K562 (cell line): ENCODE measurements around the gene SPTBN4. TPM values are rescaled to one million over a fixed set of nuclear protein-coding genes. Genes with fewer than 3 reads are reported as not detected.
A peak's percentile ranks its signal among the peaks of the same experiment; 100 is the strongest.

Source experiments
- ATF1 ChIP-seq, 2 experiments: fragments of 450-650 bp in 1 of 2; IDR thresholded peaks; 2 replicates each; pipeline ENCODE4 v1.6.1; 2016; ENCODE audit warnings: missing compliant biosample characterization in 1 of 2, missing genetic modification characterization in 1 of 2
- FOXA3 ChIP-seq, 2 experiments: fragments of 450-650 bp in 1 of 2; sonication (generic) in 1 of 2; formaldehyde crosslinking; IDR thresholded peaks in 1 of 2; conservative IDR thresholded peaks in 1 of 2; 2 replicates each; pipeline versions ENCODE4 v1.4.0 to v1.8.0; 2020 to 2022; ENCODE audit warnings: mild to moderate bottlenecking in 2 of 2, missing genetic modification reagents in 1 of 2
- GATA2 ChIP-seq: sonication (generic); formaldehyde crosslinking; IDR thresholded peaks from 2 replicates; pipeline ENCODE4 v1.4.0; 2020; ENCODE audit warnings: mild to moderate bottlenecking, missing genetic modification reagents
- HCFC1 ChIP-seq: IDR thresholded peaks from 2 replicates; pipeline ENCODE4 v1.6.1; 2012; ENCODE audit warnings: low read depth, low read length, improper control_type of control experiment
- HOXB6 ChIP-seq: fragments of 250-450 bp; sonication (Bioruptor Pico); IDR thresholded peaks from 2 replicates; pipeline ENCODE4 v1.5.1; 2022; ENCODE audit warnings: mild to moderate bottlenecking, borderline replicate concordance
- HSF4 ChIP-seq: fragments of 250-450 bp; sonication (Bioruptor Pico); IDR thresholded peaks from 2 replicates; pipeline ENCODE4 v2.1.2; 2022; ENCODE audit warnings: mild to moderate bottlenecking, moderate library complexity, borderline replicate concordance
- IRF2 ChIP-seq: sonication (generic); formaldehyde crosslinking; IDR thresholded peaks from 2 replicates; pipeline ENCODE4 v1.8.1; 2022; ENCODE audit warnings: mild to moderate bottlenecking, missing genetic modification reagents
- MCM2 ChIP-seq: fragments of 450-650 bp; IDR thresholded peaks from 2 replicates; pipeline ENCODE4 v1.6.1; 2017; ENCODE audit warnings: low read depth, mild to moderate bottlenecking
- NONO ChIP-seq, 2 experiments: fragments of 200-400 bp in 1 of 2; fragments of 450-650 bp in 1 of 2; formaldehyde crosslinking in 1 of 2; IDR thresholded peaks; 2 replicates each; pipeline ENCODE4 v1.6.1; 2017; ENCODE audit warnings: low read depth in 2 of 2, mild to moderate bottlenecking in 2 of 2, moderate library complexity in 2 of 2, low read length in 1 of 2
- NR1H2 ChIP-seq: sonication (generic); formaldehyde crosslinking; IDR thresholded peaks from 2 replicates; pipeline ENCODE4 v1.4.0; 2020; ENCODE audit warnings: mild to moderate bottlenecking, missing genetic modification reagents
- SMAD4 ChIP-seq: fragments of 250-450 bp; sonication (Bioruptor Pico); conservative IDR thresholded peaks from 2 replicates; pipeline ENCODE4 v1.8.0; 2021; ENCODE audit warnings: inconsistent platforms, mild to moderate bottlenecking, moderate library complexity
- STAG1 ChIP-seq: sonication (generic); formaldehyde crosslinking; IDR thresholded peaks from 2 replicates; pipeline ENCODE4 v1.5.0; 2020; ENCODE audit warnings: missing genetic modification reagents, borderline replicate concordance
- TAF1 ChIP-seq: IDR thresholded peaks from 2 replicates; pipeline ENCODE4 v1.6.1; 2011; ENCODE audit warnings: mild to moderate bottlenecking, low read length, moderate library complexity; ENCODE audit not compliant: insufficient read depth, control insufficient read depth, severe bottlenecking; ENCODE audit errors: extremely low read depth
- TRIM28 ChIP-seq: fragments of 450-650 bp; IDR thresholded peaks from 2 replicates; pipeline ENCODE4 v1.6.1; 2017
- ZBTB7A ChIP-seq: IDR thresholded peaks from 2 replicates; pipeline ENCODE4 v1.6.1; 2011; ENCODE audit warnings: low read depth, mild to moderate bottlenecking, low read length, moderate library complexity, borderline replicate concordance; ENCODE audit not compliant: control insufficient read depth
- ZC3H8 ChIP-seq: fragments of 450-650 bp; IDR thresholded peaks from 2 replicates; pipeline ENCODE4 v1.6.1; 2017
- ZNF133 ChIP-seq: fragments of 250-450 bp; sonication (Bioruptor Pico); IDR thresholded peaks from 2 replicates; pipeline ENCODE4 v1.4.0; 2020; ENCODE audit warnings: mild to moderate bottlenecking
- polyA plus RNA-seq, 8 experiments: library from polyadenylated mRNA; depleted of rRNA in 4 of 8; stranded (reverse) in 5 of 8; unstranded in 3 of 8; fragments of >200 nt; fragmentation: Nextera tagmentation in 2 of 8; fragmentation: Illumina TruSeq in 1 of 8; extraction: Ambion mirVana in 2 of 8; extraction: Trizol in 1 of 8; gene quantifications; 2 replicates each; pipeline versions ENCODE4 v1.2.1 to v1.2.3, GENCODE V29; 2011 to 2014; ENCODE audit warnings: inconsistent platforms in 1 of 8, missing spikeins in 1 of 8
- total RNA-seq, 7 experiments: library from RNA; depleted of rRNA in 6 of 7; stranded (reverse); fragments of >200 nt in 6 of 7; fragmentation: Illumina TruSeq in 2 of 7; extraction: Trizol in 2 of 7; gene quantifications; 2 replicates each; pipeline versions ENCODE4 v1.2.1 to v1.2.3, GENCODE V29; 2011 to 2021; ENCODE audit warnings: low replicate concordance in 1 of 7
- TF ChIP-seq, protein P1 (sequence below): sonication (generic); formaldehyde crosslinking; IDR thresholded peaks from 2 replicates; pipeline ENCODE4 v1.8.1; 2023; ENCODE audit warnings: mild to moderate bottlenecking, missing genetic modification reagents, moderate library complexity
- TF ChIP-seq, protein P2 (sequence below): fragments of 250-450 bp; sonication (Bioruptor Pico); IDR thresholded peaks from 2 replicates; pipeline ENCODE4 v1.8.0; 2022; ENCODE audit warnings: moderate library complexity, mild to moderate bottlenecking, inconsistent platforms
- TF ChIP-seq, protein P3 (sequence below), 3 experiments: fragments of 200-800 bp in 1 of 3; sonication (Bioruptor generic) in 1 of 3; sonication (generic) in 1 of 3; formaldehyde crosslinking in 1 of 3; IDR thresholded peaks; 2 replicates each; pipeline versions ENCODE4 v1.6.1 to v1.8.0; 2016 to 2022; ENCODE audit warnings: mild to moderate bottlenecking in 2 of 3, missing compliant biosample characterization in 2 of 3, missing genetic modification characterization in 2 of 3, missing genetic modification reagents in 1 of 3
- TF ChIP-seq, protein P4 (sequence below): fragments of 450-650 bp; conservative IDR thresholded peaks from 2 replicates; pipeline ENCODE4 v1.6.1; 2016; ENCODE audit warnings: missing genetic modification characterization, low read depth, mild to moderate bottlenecking, control low read depth, missing compliant biosample characterization

Gene SPTBN4
- total and polyA plus RNA-seq, 9 of the 15 experiments (the other 6 are each of a cell fraction or from before 2014, with no cell fraction given) = 0.01 to 1.5 (median 0.86) TPM

DNA sequence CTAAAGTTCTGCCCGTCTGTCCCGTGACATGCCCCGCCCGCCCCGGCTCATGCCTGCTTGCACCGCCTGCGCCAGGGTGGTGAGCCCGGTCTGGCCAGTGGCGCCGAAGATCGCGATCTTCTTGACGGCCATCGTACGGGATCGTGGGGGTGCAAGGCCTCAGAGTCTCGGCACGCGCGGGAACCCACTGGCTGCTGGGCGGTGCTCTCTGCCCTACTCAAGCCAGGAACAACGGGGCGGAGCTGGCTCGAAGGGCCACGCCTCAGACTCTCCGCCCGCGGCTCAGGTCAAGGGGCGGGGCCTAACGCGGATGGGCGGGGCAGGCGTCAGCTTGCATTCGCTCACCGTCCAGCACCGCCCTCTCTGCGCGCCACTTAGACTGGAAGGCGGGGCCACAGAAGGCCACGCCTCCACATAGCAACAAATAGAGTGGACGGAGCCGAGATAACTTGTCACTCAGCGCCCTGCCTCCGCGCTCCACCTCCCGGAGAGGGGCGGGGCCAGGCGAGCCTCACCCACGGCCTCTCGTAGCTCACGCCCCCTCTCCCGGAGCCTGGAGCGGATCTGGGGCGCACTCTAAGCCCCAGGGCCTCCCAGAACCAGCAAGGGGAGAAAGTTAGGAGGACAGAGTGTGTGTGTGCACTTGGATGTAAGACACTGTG lies 1.1 kb upstream of the SPTBN4 start, which contains the start of gene BLVRB (continued):
- TF ChIP-seq GATA2 (peak; percentile 64), ZNF133 (CRISPR knock-in tag) (no peak), HSF4 (CRISPR knock-in tag) (no peak; the same call in 1 of the 2 replicates), ZBTB7A (0 out of 2 replicates have a peak, but pooled peaks have one; percentile 28), HOXB6 (CRISPR knock-in tag) (no peak), NONO (IDR thresholded peaks at IDR 0.05; ENCODE audit: low read depth in 2 of 2, low read length in 1 of 2) (no peak), TRIM28 (no peak), HCFC1 (peak; percentile 6; the same call in 1 of the 2 replicates), TAF1 (peak; percentile 29), STAG1 (CRISPR knock-in tag) (no peak), MCM2 (no peak), ZC3H8 (no peak), IRF2 (CRISPR knock-in tag) (no peak), SMAD4 (CRISPR knock-in tag) (no peak; the same call in 1 of the 2 replicates), ATF1 (CRISPR knock-in tag; IDR thresholded peaks at IDR 0.05) (no peak), ATF1 (tag; IDR thresholded peaks at IDR 0.05) (peak; percentile 59; the same call in 1 of the 2 replicates), NR1H2 (CRISPR knock-in tag) (0 out of 2 replicates have a peak, but pooled peaks have one; percentile 85), FOXA3 (CRISPR knock-in tag; conservative IDR thresholded peaks at IDR 0.05 in 1 of 2, IDR thresholded peaks at IDR 0.05 in 1 of 2) (no peak)
- TF ChIP-seq, protein P1, sequence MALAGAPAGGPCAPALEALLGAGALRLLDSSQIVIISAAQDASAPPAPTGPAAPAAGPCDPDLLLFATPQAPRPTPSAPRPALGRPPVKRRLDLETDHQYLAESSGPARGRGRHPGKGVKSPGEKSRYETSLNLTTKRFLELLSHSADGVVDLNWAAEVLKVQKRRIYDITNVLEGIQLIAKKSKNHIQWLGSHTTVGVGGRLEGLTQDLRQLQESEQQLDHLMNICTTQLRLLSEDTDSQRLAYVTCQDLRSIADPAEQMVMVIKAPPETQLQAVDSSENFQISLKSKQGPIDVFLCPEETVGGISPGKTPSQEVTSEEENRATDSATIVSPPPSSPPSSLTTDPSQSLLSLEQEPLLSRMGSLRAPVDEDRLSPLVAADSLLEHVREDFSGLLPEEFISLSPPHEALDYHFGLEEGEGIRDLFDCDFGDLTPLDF (CRISPR knock-in tag) = peak; percentile 82; the same call in 1 of the 2 replicates
- TF ChIP-seq, protein P2, sequence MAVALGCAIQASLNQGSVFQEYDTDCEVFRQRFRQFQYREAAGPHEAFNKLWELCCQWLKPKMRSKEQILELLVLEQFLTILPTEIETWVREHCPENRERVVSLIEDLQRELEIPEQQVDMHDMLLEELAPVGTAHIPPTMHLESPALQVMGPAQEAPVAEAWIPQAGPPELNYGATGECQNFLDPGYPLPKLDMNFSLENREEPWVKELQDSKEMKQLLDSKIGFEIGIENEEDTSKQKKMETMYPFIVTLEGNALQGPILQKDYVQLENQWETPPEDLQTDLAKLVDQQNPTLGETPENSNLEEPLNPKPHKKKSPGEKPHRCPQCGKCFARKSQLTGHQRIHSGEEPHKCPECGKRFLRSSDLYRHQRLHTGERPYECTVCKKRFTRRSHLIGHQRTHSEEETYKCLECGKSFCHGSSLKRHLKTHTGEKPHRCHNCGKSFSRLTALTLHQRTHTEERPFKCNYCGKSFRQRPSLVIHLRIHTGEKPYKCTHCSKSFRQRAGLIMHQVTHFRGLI (CRISPR knock-in tag) = no peak
- TF ChIP-seq, protein P3, sequence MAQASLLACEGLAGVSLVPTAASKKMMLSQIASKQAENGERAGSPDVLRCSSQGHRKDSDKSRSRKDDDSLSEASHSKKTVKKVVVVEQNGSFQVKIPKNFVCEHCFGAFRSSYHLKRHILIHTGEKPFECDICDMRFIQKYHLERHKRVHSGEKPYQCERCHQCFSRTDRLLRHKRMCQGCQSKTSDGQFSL (CRISPR knock-in tag; IDR thresholded peaks at IDR 0.05) = peak; percentile 98
- TF ChIP-seq, protein P3 (tag; IDR thresholded peaks at IDR 0.05) = peak in 1 of 2 experiments; percentile 84; a peak in 2 of 4 replicates
- TF ChIP-seq, protein P4, sequence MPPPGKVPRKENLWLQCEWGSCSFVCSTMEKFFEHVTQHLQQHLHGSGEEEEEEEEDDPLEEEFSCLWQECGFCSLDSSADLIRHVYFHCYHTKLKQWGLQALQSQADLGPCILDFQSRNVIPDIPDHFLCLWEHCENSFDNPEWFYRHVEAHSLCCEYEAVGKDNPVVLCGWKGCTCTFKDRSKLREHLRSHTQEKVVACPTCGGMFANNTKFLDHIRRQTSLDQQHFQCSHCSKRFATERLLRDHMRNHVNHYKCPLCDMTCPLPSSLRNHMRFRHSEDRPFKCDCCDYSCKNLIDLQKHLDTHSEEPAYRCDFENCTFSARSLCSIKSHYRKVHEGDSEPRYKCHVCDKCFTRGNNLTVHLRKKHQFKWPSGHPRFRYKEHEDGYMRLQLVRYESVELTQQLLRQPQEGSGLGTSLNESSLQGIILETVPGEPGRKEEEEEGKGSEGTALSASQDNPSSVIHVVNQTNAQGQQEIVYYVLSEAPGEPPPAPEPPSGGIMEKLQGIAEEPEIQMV = no peak
